ENCODE results near the gene MTHFD1.

Gene MTHFD1

DNA sequence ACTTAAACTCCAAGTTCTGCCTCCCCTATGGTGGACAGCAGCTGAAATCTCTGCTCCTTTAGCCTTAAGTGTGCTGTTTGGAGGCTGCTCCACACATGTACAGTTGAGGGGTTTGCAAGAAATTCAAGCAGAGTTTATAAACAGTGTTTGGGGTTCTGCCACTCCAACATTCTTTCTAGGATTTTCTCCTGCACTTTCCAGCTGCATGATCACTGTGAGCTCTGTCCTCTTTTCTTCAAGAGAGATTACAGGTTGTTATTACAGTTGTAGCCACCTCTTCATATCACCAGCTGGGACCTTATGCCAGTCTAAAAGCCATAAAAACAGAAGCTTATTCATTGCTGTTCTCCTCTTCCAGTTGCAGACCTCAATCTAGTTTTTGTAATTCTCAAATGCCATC is 107.1 kb downstream of the MTHFD1 start:
- DNase-seq (ENCODE audit: low spot score), result no peak

DNA sequence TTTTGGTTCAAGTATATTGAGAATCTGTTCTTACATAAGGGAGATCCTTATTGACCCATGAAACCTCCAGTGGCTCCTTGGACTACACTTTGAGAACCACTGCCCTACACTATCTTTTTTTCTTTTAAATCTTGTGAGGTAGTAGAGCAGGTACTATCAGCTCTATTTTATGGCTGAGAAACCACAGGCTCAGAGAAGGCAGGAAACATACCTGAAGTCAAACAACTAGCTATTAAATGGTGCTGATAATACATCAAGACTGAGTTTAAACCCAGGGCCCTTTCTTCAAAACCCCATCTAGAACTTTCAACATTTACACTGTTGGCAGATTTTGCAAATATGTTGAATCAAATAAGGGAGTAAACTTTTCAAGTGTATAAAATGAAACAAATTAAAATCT is 108.6 kb downstream of the MTHFD1 start:
- no peak for DNase-seq (ENCODE audit: low spot score)

DNA sequence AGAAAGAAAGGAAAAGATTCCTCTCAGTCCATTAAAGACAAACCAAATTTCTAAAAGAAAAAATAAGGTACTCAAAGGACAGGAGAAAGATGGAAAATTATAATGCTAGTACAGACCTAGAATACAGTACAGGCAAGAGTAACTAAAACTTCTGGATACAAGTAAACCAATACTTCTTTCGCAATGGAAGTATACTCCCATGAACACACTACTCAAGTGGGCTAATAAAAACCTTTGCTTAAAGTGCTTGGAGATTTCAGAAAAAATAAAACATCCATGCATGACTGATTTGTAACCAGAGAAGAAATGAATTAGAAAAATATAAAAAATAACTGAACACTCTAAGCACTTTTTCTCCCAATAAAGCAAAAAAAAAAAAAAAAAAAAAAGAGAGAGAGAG is 111.9 kb downstream of the MTHFD1 start:
- no peak for DNase-seq (ENCODE audit: low spot score)

DNA sequence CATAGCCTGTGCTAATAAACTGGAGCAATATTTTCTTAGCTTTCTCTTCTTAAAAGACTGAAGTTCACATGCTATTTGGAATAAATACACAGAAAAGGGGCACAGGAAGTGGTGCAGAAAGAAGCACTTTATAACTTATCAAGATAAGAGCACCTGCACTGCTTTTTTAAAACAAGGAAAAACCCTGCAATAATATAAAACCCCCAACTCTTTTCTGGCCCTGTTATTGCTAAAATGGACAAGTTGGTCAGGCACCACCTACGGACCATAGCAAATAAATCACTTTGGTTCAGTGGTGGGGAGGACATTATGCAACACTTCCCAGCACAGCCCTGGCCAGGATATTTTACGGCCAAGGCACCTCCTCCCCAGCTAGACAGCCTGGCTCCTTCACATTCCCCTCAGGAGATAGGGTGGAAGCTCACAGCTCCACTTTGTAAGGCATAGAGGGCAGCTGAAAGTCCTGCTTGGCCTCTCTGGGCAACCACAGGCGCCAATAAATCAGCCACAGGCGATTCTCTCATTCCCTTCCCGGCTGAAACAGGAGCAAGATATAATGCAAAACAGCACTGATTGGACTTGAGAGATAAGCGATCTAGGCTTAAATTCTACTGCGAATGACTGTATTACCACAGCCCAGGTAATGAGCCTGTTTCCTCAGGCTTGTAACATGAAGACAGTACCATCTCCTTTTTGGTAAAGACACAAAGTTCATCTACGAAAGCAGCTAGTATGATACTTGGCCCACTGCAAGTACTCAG is 113.4 kb downstream of the MTHFD1 start:
- peak; percentile 61 for DNase-seq (ENCODE audit: low spot score)

DNA sequence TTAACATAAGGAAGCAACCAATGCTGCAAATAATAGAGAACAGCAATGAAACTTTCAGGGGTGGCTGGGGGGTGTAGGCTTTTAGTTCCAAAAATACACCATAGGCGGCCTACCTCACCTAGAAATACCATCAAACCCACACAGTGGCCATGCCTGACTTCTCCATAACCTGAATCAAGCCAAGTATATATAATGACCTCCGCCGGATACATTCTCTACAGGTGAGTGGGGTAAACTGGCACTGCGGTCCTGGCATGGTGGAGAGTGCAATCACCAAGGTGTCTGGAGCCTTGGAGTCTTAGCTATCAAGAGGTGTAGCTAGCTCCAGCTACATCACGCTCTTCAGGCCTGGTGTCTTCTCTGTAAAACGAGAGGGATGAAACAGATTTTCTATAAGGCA is 114.3 kb downstream of the MTHFD1 start:
- DNase-seq (ENCODE audit: low spot score), result no peak

DNA sequence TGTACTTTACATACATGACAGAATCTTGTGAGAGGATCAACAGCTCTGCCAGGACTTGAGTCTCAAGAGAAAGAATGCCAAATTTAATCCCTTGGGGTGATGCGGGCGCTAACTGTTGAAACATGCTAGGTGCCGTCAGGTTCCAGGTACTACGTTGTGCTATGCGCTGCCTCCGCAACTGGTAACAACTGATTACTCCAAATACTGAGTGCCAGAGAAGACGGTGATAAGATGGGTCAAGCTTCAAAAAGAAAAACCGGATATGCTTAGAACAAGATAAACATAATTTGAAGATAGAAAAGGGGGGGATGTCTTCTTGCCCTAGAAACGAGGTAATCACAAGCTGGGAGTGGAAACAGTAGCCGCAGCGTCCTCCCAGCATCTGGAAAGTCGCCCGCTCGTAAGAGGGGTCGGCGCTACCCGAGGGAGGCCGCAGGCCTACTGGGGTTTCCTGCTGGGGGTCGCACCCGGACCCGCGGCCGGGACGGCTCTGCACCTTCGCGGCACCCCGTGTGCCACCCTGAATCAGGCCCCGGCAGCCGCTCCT is 114.8 kb downstream of the MTHFD1 start:
- DNase-seq (ENCODE audit: low spot score), result peak; percentile 37

DNA sequence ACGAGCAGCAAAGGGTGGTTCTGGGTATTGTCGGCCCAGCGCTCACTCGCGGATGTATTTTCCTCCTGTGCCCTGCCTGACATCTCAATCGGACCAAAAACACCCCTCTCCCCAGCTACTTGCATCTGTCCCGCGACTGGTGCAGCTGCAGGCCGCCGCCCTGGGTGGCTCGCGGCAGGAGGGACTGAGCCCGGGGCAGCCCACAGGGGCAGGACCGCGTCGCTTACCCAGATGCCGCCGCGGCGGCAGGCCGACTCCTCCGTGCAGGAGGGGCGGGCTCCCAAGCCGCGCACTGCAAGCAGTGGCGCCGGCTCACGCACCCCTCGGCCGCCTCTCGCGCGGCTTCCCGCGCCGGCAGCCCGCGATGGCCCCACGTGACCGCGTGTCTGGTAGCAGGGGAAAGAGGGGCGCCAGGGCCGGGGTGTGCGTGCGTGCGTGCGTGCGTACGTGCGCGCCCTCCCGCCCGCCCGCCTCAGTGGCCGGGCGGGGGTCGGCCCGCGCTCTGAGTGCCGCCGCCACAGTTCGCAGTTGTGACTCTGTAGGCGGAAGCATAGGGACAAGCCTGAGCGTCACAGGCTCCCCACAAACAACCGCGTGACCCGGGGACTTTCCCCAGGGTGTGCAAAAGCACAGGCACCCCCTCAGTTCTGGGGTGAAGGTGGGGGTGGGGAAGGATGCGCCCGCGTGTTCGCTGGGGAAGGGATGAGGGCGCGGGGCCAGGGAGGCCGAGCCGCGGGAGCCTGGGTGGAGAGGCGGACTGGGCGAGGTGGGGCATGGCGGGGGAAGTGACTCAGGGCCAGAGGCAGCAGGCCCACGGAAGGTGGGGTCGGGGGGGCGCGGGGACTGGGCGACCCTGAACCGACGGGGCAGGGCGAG is 115.5 kb downstream of the MTHFD1 start, which contains the start of gene ZBTB25:
Gene ZBTB25 (minus strand): TSS at position 405 of the 876 bp plus-strand sequence. CDS start 13,305 bp downstream, outside the sequence.
- DNase-seq (ENCODE audit: low spot score), result peak; percentile 92

DNA sequence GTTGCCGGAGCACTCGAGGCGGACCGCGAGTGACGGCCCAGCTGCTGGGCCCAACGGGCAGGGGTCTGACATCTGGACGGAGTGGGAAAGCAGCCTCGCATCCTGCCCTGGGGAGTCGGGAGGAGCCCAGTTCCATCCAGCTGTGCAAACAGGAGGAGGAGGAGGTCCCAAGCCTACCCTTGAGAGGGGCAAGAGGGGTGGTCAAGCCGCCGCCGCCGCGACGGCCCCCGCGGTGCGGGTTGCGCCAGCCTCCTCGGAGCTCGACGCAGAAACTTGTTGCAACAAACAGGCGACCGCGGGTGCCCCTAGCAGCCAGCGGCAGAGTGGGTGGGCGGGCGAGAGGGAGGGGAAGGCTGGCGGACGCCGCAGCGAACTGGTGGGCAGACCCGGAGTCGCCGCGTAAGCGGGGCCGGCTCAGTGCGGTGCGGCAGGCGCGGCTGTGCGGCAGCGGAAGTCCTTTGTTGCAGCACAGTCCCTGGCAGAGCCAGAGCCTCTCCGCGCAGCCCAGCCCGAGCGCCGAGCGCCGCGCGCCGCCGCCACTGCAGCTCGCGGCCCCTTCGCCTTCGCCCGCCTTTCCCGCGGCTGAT is 116.2 kb downstream of the MTHFD1 start, which contains the start of gene ZBTB1:
Gene ZBTB1 (plus strand): TSS at position 461 of the 587 bp plus-strand sequence. CDS start 16,735 bp downstream, outside the sequence.
- peak; percentile 85 for DNase-seq (ENCODE audit: low spot score)

DNA sequence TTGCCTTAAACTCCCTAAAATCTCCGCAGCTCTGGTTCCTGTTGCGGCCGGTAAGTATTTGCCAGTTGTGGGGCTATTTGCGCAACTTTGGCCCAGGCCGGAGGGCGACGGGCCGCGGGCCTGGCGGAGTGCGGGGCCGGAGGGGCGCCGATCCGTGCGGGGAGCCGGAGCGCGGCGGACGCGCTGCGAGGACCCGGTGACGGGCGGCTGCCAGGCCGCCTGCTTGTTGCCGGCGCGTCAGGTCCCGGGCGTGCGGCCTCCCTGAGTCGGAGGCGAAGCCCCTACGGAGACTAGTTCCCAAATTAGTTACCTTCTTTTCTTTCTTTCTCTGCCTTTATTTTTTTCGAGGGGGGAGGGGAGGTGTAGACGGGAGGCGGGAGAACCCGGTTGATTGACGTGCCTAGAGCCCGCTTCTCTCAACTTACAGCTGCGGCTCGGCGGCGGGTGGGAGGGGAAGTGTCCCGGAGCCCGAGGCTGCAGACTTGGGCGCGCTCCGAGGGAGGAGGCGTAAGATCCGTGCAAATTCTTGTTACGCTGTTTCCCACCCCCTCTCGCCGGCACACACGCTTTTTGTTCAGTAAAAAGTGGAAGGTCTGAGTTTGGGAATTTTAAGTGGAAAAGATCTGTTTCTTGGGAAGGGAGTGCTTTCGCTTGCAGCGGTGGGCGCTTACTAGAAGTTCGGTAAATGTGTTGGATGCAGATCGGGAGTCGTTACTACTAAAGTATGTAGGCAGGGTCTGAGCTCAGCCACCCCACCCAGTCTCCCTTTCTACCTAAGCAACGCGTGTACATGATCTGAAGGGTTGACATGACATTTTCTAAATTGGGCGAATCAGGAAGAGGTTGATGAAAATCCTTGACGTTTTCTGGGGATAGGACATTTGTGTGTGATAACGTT is 117.0 kb downstream of the MTHFD1 start:
- DNase-seq (ENCODE audit: low spot score), result peak; percentile 89

DNA sequence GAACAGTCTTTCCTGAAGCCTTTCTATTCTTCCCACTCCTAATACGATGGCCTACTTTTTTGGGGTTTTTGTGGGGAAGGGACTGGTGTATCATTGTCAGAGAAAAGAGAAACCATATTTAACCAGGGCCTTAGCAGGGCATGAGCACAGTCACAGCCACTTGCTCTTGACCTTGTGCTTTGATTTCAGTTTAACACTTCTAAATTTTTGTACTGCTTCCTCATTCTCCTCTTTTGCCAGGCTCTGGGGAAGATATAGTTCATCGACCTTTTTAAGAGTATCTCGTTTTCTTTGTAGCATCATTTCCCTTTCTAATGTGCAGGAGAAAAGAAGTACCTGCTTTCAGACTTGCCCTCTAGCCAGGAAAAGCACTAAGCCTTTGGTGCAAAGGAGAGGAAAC is 118.6 kb downstream of the MTHFD1 start:
- DNase-seq (ENCODE audit: low spot score), result no peak

DNA sequence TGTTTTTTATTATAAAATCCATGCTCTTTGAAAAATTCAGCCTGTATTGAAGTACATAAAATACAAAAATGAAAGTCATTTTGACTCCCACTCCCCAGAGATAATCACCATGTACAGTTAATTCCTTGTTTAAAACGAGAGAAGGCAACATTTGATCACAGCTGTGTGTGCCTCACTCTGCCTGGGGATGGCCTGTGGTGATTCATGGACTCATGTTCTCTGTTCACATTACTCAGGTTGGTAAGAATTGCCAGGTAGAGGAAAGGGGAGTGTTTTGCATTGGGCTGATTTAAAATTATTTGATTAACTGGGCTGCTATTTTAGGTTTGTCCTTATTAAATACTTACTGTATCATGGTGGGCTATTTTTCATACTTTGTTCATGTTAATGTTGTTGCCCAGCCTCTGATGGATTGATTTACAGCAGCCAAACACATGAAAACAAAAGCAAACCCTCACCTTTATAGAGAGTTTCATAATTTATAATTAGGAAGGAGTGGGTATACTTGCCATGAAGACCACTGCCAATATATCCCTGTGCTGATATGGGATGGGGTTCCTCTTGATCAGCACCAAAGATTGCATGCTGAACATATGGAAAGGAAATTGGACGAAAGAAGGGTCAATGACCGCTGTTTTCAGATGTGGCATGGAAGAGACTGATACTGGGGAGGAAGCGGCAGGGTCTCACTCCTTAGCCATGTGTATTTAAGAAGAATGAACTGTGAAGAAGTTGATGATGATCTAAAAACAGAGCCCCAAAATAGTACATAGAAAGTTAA is 119.4 kb downstream of the MTHFD1 start:
- peak; percentile 47 for DNase-seq (ENCODE audit: low spot score)

DNA sequence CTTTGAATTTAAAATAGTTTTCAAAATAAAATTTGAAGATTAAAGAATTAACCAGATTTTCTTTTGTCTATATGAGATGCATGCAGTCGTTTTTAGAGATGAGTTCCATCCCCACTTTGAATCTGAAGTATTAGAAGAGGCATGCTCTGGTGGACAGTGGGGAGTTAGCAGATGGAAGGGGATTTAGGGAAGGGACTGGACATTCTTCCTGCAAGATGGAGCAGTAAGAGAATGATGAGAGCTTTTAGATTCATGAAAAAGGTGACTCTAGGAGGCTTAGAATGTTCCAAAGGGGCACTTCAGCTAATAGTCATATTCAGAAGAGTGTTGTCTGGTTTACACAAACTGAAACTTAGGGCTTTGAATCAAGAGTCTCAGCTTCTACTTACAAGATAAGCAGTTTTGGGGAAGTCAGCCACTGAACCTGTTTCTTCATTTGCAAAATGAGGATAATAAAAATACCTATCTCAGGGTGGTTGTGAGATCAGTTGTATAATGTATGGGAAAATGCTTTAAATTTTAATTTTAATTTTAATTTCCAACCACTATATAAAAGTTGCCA is 120.1 kb downstream of the MTHFD1 start:
- DNase-seq (ENCODE audit: low spot score), result no peak

DNA sequence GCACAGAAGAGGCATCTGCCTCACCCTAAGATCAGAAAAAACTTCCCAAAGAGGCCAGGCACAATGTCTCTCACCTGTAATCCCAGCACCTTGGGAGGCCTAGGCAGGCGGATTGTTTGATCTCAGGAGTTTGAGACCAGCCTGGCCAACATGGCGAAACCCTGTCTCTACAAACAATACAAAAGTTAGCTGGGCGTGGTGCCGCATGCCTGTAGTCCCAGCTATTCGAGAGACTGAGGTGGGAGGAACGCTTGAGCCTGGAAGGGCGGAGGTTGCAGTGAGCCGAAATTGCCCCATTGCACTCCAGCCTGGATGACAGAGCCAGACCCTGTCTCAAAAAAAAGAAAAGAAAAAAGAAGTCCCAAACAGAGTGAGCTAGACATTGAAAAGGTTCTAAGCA is 120.9 kb downstream of the MTHFD1 start:
- DNase-seq (ENCODE audit: low spot score), result no peak

Data from RKO (cell line).